Measurements from ENCODE around the gene ZBTB9.
A peak's percentile ranks its signal among the peaks of the same experiment; 100 is the strongest.

The ZBTB9 gene

GRCh38 chr6:33428224-33428965, 26.0 kb upstream of the ZBTB9 start:
- peak; percentile 24; the same call in 1 of the 2 replicates for TF ChIP-seq CTCF (IDR thresholded peaks at IDR 0.05)

GRCh38 chr6:33428966-33429749, 25.2 kb upstream of the ZBTB9 start:
- no peak for TF ChIP-seq CTCF (IDR thresholded peaks at IDR 0.05)

GRCh38 chr6:33429750-33430052, 24.7 kb upstream of the ZBTB9 start:
- no peak for TF ChIP-seq CTCF (IDR thresholded peaks at IDR 0.05)

- TF ChIP-seq CTCF (IDR thresholded peaks at IDR 0.05): no peak
These were observed 24.0 kb upstream of the ZBTB9 start for GRCh38 chr6:33430334-33430733.

GRCh38 chr6:33430991-33431879, 23.1 kb upstream of the ZBTB9 start:
- TF ChIP-seq CTCF (IDR thresholded peaks at IDR 0.05): no peak

GRCh38 chr6:33431880-33432541, 22.4 kb upstream of the ZBTB9 start:
- TF ChIP-seq CTCF (IDR thresholded peaks at IDR 0.05): no peak

- TF ChIP-seq CTCF (IDR thresholded peaks at IDR 0.05): no peak
These were observed 21.8 kb upstream of the ZBTB9 start for GRCh38 chr6:33432546-33432945.

Measured in LNCAP (cell line).